DND-41 (cell line): ENCODE data around the gene VSX1.

Experiments
- EZH2 ChIP-seq: IDR thresholded peaks from 3 replicates; pipeline ENCODE4 v1.6.1; 2012; ENCODE audit warnings: borderline replicate concordance, low read depth, mild to moderate bottlenecking, moderate library complexity, low read length, inconsistent platforms; ENCODE audit not compliant: severe bottlenecking
- TF ChIP-seq, protein P1 (sequence below): IDR thresholded peaks from 2 replicates; pipeline ENCODE4 v1.5.1; 2012; ENCODE audit warnings: borderline replicate concordance, low read length, moderate library complexity, mild to moderate bottlenecking; ENCODE audit not compliant: poor library complexity, severe bottlenecking; ENCODE audit errors: extremely low read depth

DNA sequence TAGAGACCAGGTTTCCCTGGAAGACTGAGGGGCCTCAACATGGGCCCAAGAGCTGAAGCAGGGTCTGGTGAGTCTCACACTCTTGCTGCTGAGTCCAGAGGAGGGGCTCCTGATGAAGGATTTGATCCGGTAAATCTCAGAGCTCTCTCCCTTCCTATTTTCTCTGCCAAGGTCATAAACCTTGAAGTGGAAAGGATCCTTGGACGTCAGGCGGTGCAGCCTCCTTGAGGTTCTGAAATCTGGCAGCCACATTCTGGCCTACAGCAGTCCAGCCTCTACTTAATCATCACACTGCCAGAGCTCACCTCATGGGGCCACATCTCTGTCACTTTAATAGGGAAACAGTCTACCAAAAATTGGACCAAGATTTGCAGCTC lies 48.0 kb downstream of the VSX1 start:
- TF ChIP-seq, protein P1, sequence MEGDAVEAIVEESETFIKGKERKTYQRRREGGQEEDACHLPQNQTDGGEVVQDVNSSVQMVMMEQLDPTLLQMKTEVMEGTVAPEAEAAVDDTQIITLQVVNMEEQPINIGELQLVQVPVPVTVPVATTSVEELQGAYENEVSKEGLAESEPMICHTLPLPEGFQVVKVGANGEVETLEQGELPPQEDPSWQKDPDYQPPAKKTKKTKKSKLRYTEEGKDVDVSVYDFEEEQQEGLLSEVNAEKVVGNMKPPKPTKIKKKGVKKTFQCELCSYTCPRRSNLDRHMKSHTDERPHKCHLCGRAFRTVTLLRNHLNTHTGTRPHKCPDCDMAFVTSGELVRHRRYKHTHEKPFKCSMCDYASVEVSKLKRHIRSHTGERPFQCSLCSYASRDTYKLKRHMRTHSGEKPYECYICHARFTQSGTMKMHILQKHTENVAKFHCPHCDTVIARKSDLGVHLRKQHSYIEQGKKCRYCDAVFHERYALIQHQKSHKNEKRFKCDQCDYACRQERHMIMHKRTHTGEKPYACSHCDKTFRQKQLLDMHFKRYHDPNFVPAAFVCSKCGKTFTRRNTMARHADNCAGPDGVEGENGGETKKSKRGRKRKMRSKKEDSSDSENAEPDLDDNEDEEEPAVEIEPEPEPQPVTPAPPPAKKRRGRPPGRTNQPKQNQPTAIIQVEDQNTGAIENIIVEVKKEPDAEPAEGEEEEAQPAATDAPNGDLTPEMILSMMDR: no peak
- no peak for TF ChIP-seq EZH2
